Lung (tissue), 12 donors: ENCODE measurements around the gene PLEKHO2. TPM values are rescaled to one million over a fixed set of nuclear protein-coding genes. Genes with fewer than 3 reads are reported as not detected.
"Not testable (repeated sequence)": the region's sequence is repeated elsewhere in the genome, so short reads cannot be mapped to it uniquely, and the experiment has no call there.

Experiments
- ATAC-seq: fragments of 200-7000 bp; cut with Tn5 transposase; one replicate; pipeline ENCODE4 v1.9.1; 2020; ENCODE audit warnings: moderate number of reproducible peaks; ENCODE audit not compliant: insufficient read depth, low FRiP score
- DNase-seq, 3 donors: peaks; one replicate each; pipeline ENCODE4 v3.0.0-alpha.2; 2013 to 2017
- H3K27ac ChIP-seq, 2 donors: one replicate each; pipeline ENCODE4 v1.5.1; 2013; ENCODE audit warnings: mild to moderate bottlenecking in 2 of 2, moderate library complexity in 2 of 2, control low read depth in 1 of 2, inconsistent platforms in 1 of 2, low read depth in 1 of 2, low read length in 1 of 2
- H3K27me3 ChIP-seq, 3 donors: one replicate each; pipeline ENCODE4 v1.5.1; 2013; ENCODE audit warnings: low read length in 2 of 3; ENCODE audit not compliant: control insufficient read depth in 3 of 3, insufficient read depth in 3 of 3
- H3K36me3 ChIP-seq, 4 donors: one replicate each; pipeline ENCODE4 v1.5.1; 2013; ENCODE audit warnings: low read length in 4 of 4, mild to moderate bottlenecking in 1 of 4, moderate library complexity in 1 of 4; ENCODE audit not compliant: control insufficient read depth in 4 of 4, insufficient read depth in 4 of 4
- H3K4me1 ChIP-seq, 5 donors: one replicate each; pipeline ENCODE4 v1.5.1; 2013; ENCODE audit warnings: low read length in 5 of 5, mild to moderate bottlenecking in 2 of 5, moderate library complexity in 1 of 5; ENCODE audit not compliant: control insufficient read depth in 5 of 5, insufficient read depth in 5 of 5
- H3K4me3 ChIP-seq: one replicate; pipeline ENCODE4 v1.5.1; 2013; ENCODE audit warnings: mild to moderate bottlenecking, control low read depth, moderate library complexity
- H3K9ac ChIP-seq, 2 donors: one replicate each; pipeline ENCODE4 v1.5.1; 2013; ENCODE audit warnings: low read length in 2 of 2, control low read depth in 1 of 2; ENCODE audit not compliant: insufficient read depth in 1 of 2
- H3K9me3 ChIP-seq, 4 donors: one replicate each; pipeline ENCODE4 v1.5.1; 2013; ENCODE audit warnings: low read length in 3 of 4, mild to moderate bottlenecking in 1 of 4, moderate library complexity in 1 of 4; ENCODE audit not compliant: control insufficient read depth in 4 of 4, insufficient read depth in 3 of 4
- CTCF ChIP-seq: IDR thresholded peaks from 2 replicates; pipeline ENCODE4 v1.5.1; 2012; ENCODE audit warnings: mild to moderate bottlenecking; ENCODE audit errors: control extremely low read depth, extremely low read depth
- WGBS, 2 donors: extraction: QIAGEN DNeasy Blood & Tissue Kit; methylation state at CpG; one replicate each; pipeline ENCODE4 v1.1.7; 2013; 5-methylcytosine and 5-hydroxymethylcytosine counted together
- polyA plus RNA-seq, 2 donors: library from polyadenylated mRNA; stranded (reverse); fragments of 200-250 nt; gene quantifications; one replicate each; pipeline ENCODE4 v1.2.1, GENCODE V29; 2013
- total RNA-seq, 2 donors: library from RNA; depleted of rRNA in 1 of 2; stranded (reverse); fragments of >200 nt in 1 of 2; gene quantifications; one replicate each; pipeline ENCODE4 v1.2.1, GENCODE V29; 2014 to 2021
- donor health status: control.
- donor health status: control.
- donor health status: Bipolar disorder and iron deficiency.
- donor health status: healthy.
- donor health status: DM: yes; HTN: yes; CAD: no.

PLEKHO2 gene
- total and polyA plus RNA-seq, 4 donors, result 25.6 to 84.1 (median 56.1) TPM

- Histone ChIP-seq H3K4me1 (peaks cover 0 to 10% (median 0%) of the 10 kb centered on the region in 5 donors), H3K4me3 (no peak overlapping the region), H3K36me3 (peaks cover 0 to 3% (median 0%) of the 10 kb centered on the region in 4 donors), H3K9me3 (no peaks in the 10 kb centered on the region), H3K9ac (no peak overlapping the region), H3K27me3 (no peaks in the 10 kb centered on the region), H3K27ac (no peak overlapping the region)
- ATAC-seq (no peak), DNase-seq (no peak)
- TF ChIP-seq CTCF, result no peak
- WGBS, 2 donors, result 44 to 76% methylated on average over 6 of the region's 6 CpGs
Observed at GRCh38 chr15:64813075-64813474, 28.6 kb upstream of the PLEKHO2 start.

DNA sequence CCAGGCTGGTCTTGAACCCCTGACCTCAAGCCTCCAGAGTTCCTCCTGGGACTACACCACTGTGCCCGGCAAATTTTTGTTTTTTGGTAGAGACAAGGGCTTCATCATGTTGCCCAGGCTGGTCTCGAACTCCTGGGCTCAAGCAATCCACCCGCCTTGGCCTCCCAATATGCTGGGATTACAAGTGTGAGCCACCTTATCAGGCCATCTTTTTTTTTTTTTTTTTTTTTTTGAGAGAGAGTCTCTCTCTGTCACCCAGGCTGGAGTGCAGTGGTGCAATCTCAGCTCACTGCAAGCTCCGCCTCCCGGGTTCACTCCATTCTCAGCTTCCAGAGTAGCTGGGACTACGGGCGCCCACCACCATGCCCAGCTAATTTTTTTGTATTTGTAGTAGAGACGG, 27.4 kb upstream of the PLEKHO2 start:
- not testable (repeated sequence) for H3K9me3 ChIP-seq, ATAC-seq, H3K27ac ChIP-seq, H3K4me3 ChIP-seq, DNase-seq, H3K4me1 ChIP-seq, H3K9ac ChIP-seq, H3K36me3 ChIP-seq, H3K27me3 ChIP-seq
- 93 to 97% methylated on average over 8 of the region's 8 CpGs for WGBS, 2 donors

GRCh38 chr15:64814965-64815364, 26.8 kb upstream of the PLEKHO2 start:
- H3K9me3 ChIP-seq, H3K27ac ChIP-seq, DNase-seq, H3K27me3 ChIP-seq, H3K36me3 ChIP-seq, H3K4me1 ChIP-seq, H3K4me3 ChIP-seq, H3K9ac ChIP-seq, ATAC-seq: not testable (repeated sequence)
- 54 to 69% methylated on average over 4 of the region's 4 CpGs for WGBS, 2 donors

GRCh38 chr15:64816452-64816851, 25.3 kb upstream of the PLEKHO2 start:
- Histone ChIP-seq H3K4me3 (no peak overlapping the region), H3K9ac (no peak overlapping the region), H3K9me3 (no peaks in the 10 kb centered on the region), H3K27ac (no peak overlapping the region), H3K4me1 (peaks cover 0 to 3% (median 0%) of the 10 kb centered on the region in 5 donors), H3K36me3 (peaks cover 0 to 4% (median 0%) of the 10 kb centered on the region in 4 donors), H3K27me3 (no peaks in the 10 kb centered on the region)
- DNase-seq, result no peak
- TF ChIP-seq CTCF, result no peak
- WGBS, 2 donors, result 93 to 98% methylated on average over 13 of the region's 13 CpGs
- no peak for ATAC-seq
